Gastroesophageal sphincter (tissue), 4 donors: ENCODE measurements around the gene BICD1. TPM values are rescaled to one million over a fixed set of nuclear protein-coding genes. Genes with fewer than 3 reads are reported as not detected.

ENCODE experiments used
- ATAC-seq: fragments of 150-250 bp; one replicate; pipeline ENCODE4 v1.9.1; 2016; ENCODE audit warnings: mild to moderate bottlenecking, moderate library complexity
- H3K27ac ChIP-seq, 4 donors: fragments of 200-600 bp; sonication (generic) in 3 of 4; 1 replicate in 3 of 4; 2 replicates in 1 of 4; pipeline ENCODE4 v1.5.1; 2016 to 2019
- H3K27me3 ChIP-seq: fragments of 200-600 bp; sonication (generic); one replicate; pipeline ENCODE4 v1.5.1; 2019
- H3K36me3 ChIP-seq, 2 donors: fragments of 200-600 bp; sonication (generic); one replicate each; pipeline ENCODE4 v1.5.1; 2019; ENCODE audit warnings: control low read depth in 1 of 2
- H3K4me1 ChIP-seq, 3 donors: fragments of 200-600 bp; sonication (generic); 1 replicate in 2 of 3; 2 replicates in 1 of 3; pipeline ENCODE4 v1.5.1; 2016 to 2019; ENCODE audit warnings: control low read depth in 2 of 3
- H3K4me3 ChIP-seq, 2 donors: fragments of 200-600 bp; sonication (generic); one replicate each; pipeline ENCODE4 v1.5.1; 2019; ENCODE audit warnings: mild to moderate bottlenecking in 1 of 2, moderate library complexity in 1 of 2
- H3K9me3 ChIP-seq, 3 donors: fragments of 200-600 bp; sonication (generic); one replicate each; pipeline ENCODE4 v1.5.1; 2017 to 2019; ENCODE audit warnings: control low read depth in 2 of 3
- EP300 ChIP-seq: sonication (generic); formaldehyde crosslinking; IDR thresholded peaks from one replicate; pipeline ENCODE4 v1.6.1; 2017; ENCODE audit warnings: antibody characterized with exemption, mild to moderate bottlenecking
- POLR2A ChIP-seq, 2 donors: fragments of 450-650 bp; IDR thresholded peaks; one replicate each; pipeline ENCODE4 v1.6.1; 2017; ENCODE audit warnings: antibody characterized with exemption in 2 of 2, mild to moderate bottlenecking in 2 of 2, moderate library complexity in 1 of 2
- POLR2AphosphoS5 ChIP-seq: sonication (generic); formaldehyde crosslinking; IDR thresholded peaks from one replicate; pipeline ENCODE4 v1.6.1; 2017; ENCODE audit warnings: antibody characterized with exemption
- whole genome bisulfite sequencing, 2 donors: methylation state at CpG; one replicate each; pipeline ENCODE4 v1.1.5; 2018; ENCODE audit warnings: low coverage in 1 of 2; 5-methylcytosine and 5-hydroxymethylcytosine counted together
- total RNA-seq, 4 donors: library from RNA; depleted of rRNA; stranded (reverse); fragments of >200 nt; gene quantifications; one replicate each; pipeline ENCODE4 v1.1.0, GENCODE V29; 2016
- TF ChIP-seq, protein P1 (sequence below), 4 experiments: fragments of 200-600 bp in 2 of 4; fragments of 450-650 bp in 2 of 4; sonication (generic) in 1 of 4; IDR thresholded peaks; one replicate each; pipeline ENCODE4 v1.5.1; 2017 to 2019; ENCODE audit warnings: antibody characterized with exemption in 4 of 4, mild to moderate bottlenecking in 2 of 4, moderate library complexity in 2 of 4

The BICD1 gene
- total RNA-seq, 4 donors from 2014 or later: 3.8 to 22.5 (median 16.3) TPM

DNA sequence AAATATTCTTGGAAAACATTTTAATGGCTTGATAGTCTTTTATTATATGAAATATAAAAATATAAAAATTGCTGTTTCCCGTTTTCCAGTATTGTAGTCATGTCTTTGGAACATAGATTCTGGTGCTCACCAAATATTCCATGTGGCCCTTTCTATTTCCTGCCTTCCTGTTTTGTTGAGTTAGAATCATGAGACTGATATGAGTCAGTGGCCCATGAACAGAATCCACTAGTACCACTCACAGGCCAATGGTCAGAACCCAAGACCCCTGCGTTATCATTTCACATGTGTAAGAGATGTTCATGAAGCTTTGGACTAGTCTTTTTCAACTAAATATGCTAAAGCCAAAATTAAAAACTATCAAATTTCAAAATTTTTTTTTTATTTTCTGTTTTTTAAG is 56.9 kb downstream of the BICD1 start:
- Histone ChIP-seq H3K27me3 (no peaks in the 10 kb centered on the region), H3K27ac (no peak overlapping the region), H3K9me3 (no peaks in the 10 kb centered on the region), H3K36me3 (no peaks in the 10 kb centered on the region), H3K4me3 (no peak overlapping the region), H3K4me1 (peaks cover 0 to 10% (median 0%) of the 10 kb centered on the region in 3 donors)
- WGBS, 2 donors: 93 to 96% methylated on average over 2 of the region's 2 CpGs
- TF ChIP-seq, protein P1, sequence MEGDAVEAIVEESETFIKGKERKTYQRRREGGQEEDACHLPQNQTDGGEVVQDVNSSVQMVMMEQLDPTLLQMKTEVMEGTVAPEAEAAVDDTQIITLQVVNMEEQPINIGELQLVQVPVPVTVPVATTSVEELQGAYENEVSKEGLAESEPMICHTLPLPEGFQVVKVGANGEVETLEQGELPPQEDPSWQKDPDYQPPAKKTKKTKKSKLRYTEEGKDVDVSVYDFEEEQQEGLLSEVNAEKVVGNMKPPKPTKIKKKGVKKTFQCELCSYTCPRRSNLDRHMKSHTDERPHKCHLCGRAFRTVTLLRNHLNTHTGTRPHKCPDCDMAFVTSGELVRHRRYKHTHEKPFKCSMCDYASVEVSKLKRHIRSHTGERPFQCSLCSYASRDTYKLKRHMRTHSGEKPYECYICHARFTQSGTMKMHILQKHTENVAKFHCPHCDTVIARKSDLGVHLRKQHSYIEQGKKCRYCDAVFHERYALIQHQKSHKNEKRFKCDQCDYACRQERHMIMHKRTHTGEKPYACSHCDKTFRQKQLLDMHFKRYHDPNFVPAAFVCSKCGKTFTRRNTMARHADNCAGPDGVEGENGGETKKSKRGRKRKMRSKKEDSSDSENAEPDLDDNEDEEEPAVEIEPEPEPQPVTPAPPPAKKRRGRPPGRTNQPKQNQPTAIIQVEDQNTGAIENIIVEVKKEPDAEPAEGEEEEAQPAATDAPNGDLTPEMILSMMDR (IDR thresholded peaks at IDR 0.05): no peak
- no peak for ATAC-seq

DNA sequence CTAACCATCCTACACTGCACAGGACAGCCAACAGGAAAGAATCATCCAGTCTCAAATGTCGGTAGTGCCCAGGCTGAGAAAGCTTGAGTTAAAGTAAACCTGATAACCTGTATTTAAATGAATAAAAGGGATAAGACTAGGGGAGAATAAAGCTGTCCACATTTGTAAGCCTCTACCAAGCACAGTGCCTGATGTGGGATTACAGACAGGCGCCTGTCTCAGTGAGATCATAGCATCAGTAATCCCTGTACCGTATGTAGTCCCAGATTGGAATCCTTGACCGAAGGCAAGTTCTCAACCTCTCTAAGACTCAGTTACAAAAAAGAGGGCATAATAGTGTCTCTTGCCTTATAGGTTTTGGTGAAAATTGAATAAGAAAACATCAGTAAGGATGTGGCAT is 59.9 kb downstream of the BICD1 start:
- Histone ChIP-seq H3K4me3 (no peak overlapping the region), H3K27me3 (no peaks in the 10 kb centered on the region), H3K4me1 (no peaks in the 10 kb centered on the region), H3K9me3 (no peaks in the 10 kb centered on the region), H3K36me3 (no peaks in the 10 kb centered on the region), H3K27ac (no peak overlapping the region)
- ATAC-seq: no peak
- TF ChIP-seq, protein P1 (IDR thresholded peaks at IDR 0.05): no peak
- no peak for TF ChIP-seq POLR2A (IDR thresholded peaks at IDR 0.05)
- no peak for TF ChIP-seq POLR2AphosphoS5
- TF ChIP-seq EP300: no peak
- WGBS, 2 donors: 100% methylated on average over 1 to 3 of the region's 4 CpGs

DNA sequence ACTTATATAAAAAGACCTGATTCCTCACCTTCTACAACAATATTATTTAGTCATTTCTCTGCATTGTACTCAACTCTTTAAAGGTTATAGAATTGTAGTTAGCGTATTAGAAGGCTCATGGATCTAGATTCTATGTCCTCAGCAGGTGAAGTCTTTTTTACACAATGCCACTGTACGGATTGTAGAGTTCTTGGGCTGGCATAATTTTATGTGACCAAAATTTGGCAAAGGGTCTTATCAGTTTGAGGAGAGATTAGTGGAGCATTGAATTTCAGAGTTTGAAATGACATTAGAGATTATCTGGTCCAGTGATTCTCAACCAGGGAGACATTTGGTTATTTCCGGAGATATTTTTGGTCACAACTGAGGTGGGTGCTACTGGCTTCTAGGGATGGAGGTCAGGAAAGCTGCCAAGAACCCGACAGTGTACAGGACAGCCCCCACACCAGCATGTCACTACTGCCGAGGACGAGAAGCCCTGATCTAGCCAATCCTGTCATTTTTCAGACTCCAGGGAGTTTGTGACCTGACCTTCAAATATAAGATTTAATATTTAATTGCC is 63.9 kb downstream of the BICD1 start:
- no peaks in the 10 kb centered on the region for H3K36me3 ChIP-seq
- no peaks in the 10 kb centered on the region for H3K27me3 ChIP-seq
- ATAC-seq: no peak
- no peaks in the 10 kb centered on the region for H3K4me1 ChIP-seq
- TF ChIP-seq POLR2AphosphoS5: no peak
- H3K4me3 ChIP-seq: no peak overlapping the region
- no peaks in the 10 kb centered on the region for H3K9me3 ChIP-seq
- 72 to 80% methylated on average over 6 of the region's 6 CpGs for WGBS, 2 donors
- H3K27ac ChIP-seq: no peak overlapping the region

DNA sequence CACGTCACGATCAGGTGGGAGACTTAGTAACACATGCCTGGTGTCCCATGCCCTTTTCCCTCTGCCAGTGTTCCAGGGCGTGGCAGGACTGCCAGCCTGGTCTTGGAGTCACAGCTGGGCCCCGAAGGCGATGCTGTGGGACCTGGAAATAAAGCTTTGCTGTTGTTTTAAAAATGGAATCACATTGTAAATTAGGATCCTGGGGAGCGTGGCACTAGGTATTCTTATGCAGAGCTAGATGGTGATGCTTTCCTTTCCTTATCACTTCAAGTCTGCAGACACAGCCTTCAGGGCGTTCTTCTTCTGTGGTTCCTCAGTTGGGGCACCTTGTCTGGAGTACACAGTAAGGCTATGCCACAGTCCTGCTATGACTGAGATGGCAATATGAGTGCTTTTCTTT is 64.6 kb downstream of the BICD1 start:
- TF ChIP-seq POLR2A (IDR thresholded peaks at IDR 0.05) (no peak), POLR2AphosphoS5 (no peak), EP300 (no peak)
- TF ChIP-seq, protein P1 (IDR thresholded peaks at IDR 0.05): no peak
- no peaks in the 10 kb centered on the region for H3K27me3 ChIP-seq
- no peak overlapping the region for H3K4me3 ChIP-seq
- WGBS, 2 donors: 95 to 98% methylated on average over 3 to 7 of the region's 7 CpGs
- no peaks in the 10 kb centered on the region for H3K4me1 ChIP-seq
- no peak overlapping the region for H3K27ac ChIP-seq
- no peak for ATAC-seq
- no peaks in the 10 kb centered on the region for H3K9me3 ChIP-seq
- no peaks in the 10 kb centered on the region for H3K36me3 ChIP-seq

DNA sequence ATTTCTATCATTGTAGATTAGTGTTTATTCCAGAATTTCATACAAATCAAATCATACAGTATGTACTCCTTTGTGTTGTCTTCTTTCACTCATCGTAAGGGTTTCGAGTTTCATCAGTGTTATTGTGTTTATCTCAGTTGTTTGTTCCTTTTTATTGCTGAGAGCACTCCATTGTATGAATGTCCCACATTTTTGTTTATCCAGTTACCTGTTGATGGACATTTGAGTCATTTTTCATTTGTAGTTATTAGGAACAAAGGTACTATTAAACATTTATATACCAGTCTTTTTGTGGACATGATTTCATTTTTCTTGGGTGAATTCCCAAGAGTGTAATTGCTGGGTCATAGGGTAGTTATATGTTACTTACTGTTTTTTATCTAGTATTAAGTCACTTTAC is 70.0 kb downstream of the BICD1 start:
- TF ChIP-seq POLR2AphosphoS5 (no peak), EP300 (no peak), POLR2A (IDR thresholded peaks at IDR 0.05) (no peak)
- TF ChIP-seq, protein P1 (IDR thresholded peaks at IDR 0.05): no peak
- Histone ChIP-seq H3K4me3 (no peak overlapping the region), H3K27ac (no peak overlapping the region), H3K9me3 (no peaks in the 10 kb centered on the region), H3K27me3 (no peaks in the 10 kb centered on the region), H3K36me3 (no peaks in the 10 kb centered on the region), H3K4me1 (no peaks in the 10 kb centered on the region)
- ATAC-seq: no peak
- 100% methylated on average over 2 of the region's 2 CpGs for WGBS, 2 donors
